HCT116 (cell line): ENCODE results near the gene GAL3ST3.
"Not testable (repeated sequence)": the region's sequence is repeated elsewhere in the genome, so short reads cannot be mapped to it uniquely, and the experiment has no call there.

Experiments used
- CEBPB ChIP-seq: IDR thresholded peaks from 2 replicates; pipeline ENCODE4 v1.6.1; 2012; ENCODE audit warnings: low read depth
- EZH2phosphoT487 ChIP-seq: fragments of 200-600 bp; IDR thresholded peaks from 2 replicates; pipeline ENCODE4 v1.6.1; 2018; ENCODE audit warnings: antibody characterized with exemption, borderline replicate concordance
- POLR2A ChIP-seq: IDR thresholded peaks from 2 replicates; pipeline ENCODE4 v1.7.0; 2011; ENCODE audit warnings: borderline replicate concordance; ENCODE audit not compliant: insufficient read depth, insufficient read length; ENCODE audit errors: extremely low read depth
- POLR2AphosphoS5 ChIP-seq: IDR thresholded peaks from 2 replicates; pipeline ENCODE4 v1.6.1; 2011; ENCODE audit warnings: mild to moderate bottlenecking, low read depth, low read length, moderate library complexity
- RAD21 ChIP-seq: IDR thresholded peaks from 2 replicates; pipeline ENCODE4 v1.6.1; 2012; ENCODE audit warnings: low read depth, mild to moderate bottlenecking
- SP1 ChIP-seq: IDR thresholded peaks from 2 replicates; pipeline ENCODE4 v1.6.1; 2012; ENCODE audit warnings: low read depth
- SRF ChIP-seq: IDR thresholded peaks from 2 replicates; pipeline ENCODE4 v1.6.1; 2012; ENCODE audit warnings: low read depth
- TF ChIP-seq, protein P1 (sequence below), 3 experiments: fragments of 200-600 bp in 1 of 3; sonication (generic) in 1 of 3; IDR thresholded peaks in 2 of 3; conservative IDR thresholded peaks in 1 of 3; 2 replicates each; pipeline ENCODE4 v1.5.1; 2012 to 2017; ENCODE audit warnings: low read depth in 2 of 3, low read length in 2 of 3, antibody characterized with exemption in 1 of 3, borderline replicate concordance in 1 of 3, control low read depth in 1 of 3, mild to moderate bottlenecking in 1 of 3, mixed read lengths in 1 of 3, mixed run types in 1 of 3, moderate library complexity in 1 of 3; ENCODE audit not compliant: insufficient read depth in 1 of 3
- TF ChIP-seq, protein P2 (sequence below): IDR thresholded peaks from 2 replicates; pipeline ENCODE4 v1.6.1; 2012

GRCh38 chr11:66092125-66092524 lies 43.2 kb upstream of the GAL3ST3 start:
- TF ChIP-seq, protein P1, sequence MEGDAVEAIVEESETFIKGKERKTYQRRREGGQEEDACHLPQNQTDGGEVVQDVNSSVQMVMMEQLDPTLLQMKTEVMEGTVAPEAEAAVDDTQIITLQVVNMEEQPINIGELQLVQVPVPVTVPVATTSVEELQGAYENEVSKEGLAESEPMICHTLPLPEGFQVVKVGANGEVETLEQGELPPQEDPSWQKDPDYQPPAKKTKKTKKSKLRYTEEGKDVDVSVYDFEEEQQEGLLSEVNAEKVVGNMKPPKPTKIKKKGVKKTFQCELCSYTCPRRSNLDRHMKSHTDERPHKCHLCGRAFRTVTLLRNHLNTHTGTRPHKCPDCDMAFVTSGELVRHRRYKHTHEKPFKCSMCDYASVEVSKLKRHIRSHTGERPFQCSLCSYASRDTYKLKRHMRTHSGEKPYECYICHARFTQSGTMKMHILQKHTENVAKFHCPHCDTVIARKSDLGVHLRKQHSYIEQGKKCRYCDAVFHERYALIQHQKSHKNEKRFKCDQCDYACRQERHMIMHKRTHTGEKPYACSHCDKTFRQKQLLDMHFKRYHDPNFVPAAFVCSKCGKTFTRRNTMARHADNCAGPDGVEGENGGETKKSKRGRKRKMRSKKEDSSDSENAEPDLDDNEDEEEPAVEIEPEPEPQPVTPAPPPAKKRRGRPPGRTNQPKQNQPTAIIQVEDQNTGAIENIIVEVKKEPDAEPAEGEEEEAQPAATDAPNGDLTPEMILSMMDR (IDR thresholded peaks at IDR 0.05 in 2 of 3, conservative IDR thresholded peaks at IDR 0.05 in 1 of 3; ENCODE audit: borderline replicate concordance in 1 of 3, insufficient read depth in 1 of 3, low read depth in 2 of 3, low read length in 2 of 3) = not testable (repeated sequence)
- TF ChIP-seq RAD21, POLR2A, SP1, POLR2AphosphoS5, CEBPB, EZH2phosphoT487, SRF: not testable (repeated sequence)
- TF ChIP-seq, protein P2, sequence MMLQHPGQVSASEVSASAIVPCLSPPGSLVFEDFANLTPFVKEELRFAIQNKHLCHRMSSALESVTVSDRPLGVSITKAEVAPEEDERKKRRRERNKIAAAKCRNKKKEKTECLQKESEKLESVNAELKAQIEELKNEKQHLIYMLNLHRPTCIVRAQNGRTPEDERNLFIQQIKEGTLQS = not testable (repeated sequence)
